H9 (cell line): Measurements from ENCODE around the gene DHX35. TPM values are rescaled to one million over a fixed set of nuclear protein-coding genes. Genes with fewer than 3 reads are reported as not detected.

Experiments used
- DNase-seq: peaks from one replicate; pipeline ENCODE4 v3.0.0-alpha.2; 2017
- H2AFZ ChIP-seq: one replicate; pipeline ENCODE4 v1.6.1; 2013; ENCODE audit warnings: mild to moderate bottlenecking, low read length, control low read depth, moderate library complexity
- H2AK5ac ChIP-seq: 2 replicates; pipeline ENCODE4 v1.6.1; 2013; ENCODE audit warnings: low read length, control low read depth, mixed read lengths; ENCODE audit not compliant: insufficient read length
- H2BK120ac ChIP-seq: one replicate; pipeline ENCODE4 v1.6.1; 2013; ENCODE audit warnings: low read depth, mild to moderate bottlenecking, low read length, control low read depth, inconsistent platforms; ENCODE audit not compliant: poor library complexity, severe bottlenecking
- H2BK12ac ChIP-seq: 2 replicates; pipeline ENCODE4 v1.6.1; 2013; ENCODE audit warnings: low read length, control low read depth, mixed read lengths, low read depth; ENCODE audit not compliant: insufficient read length
- H2BK15ac ChIP-seq: 2 replicates; pipeline ENCODE4 v1.6.1; 2013; ENCODE audit warnings: low read depth, low read length, control low read depth
- H2BK20ac ChIP-seq: one replicate; pipeline ENCODE4 v1.6.1; 2013; ENCODE audit warnings: low read depth, mild to moderate bottlenecking, low read length, control low read depth, inconsistent platforms; ENCODE audit not compliant: poor library complexity, severe bottlenecking
- H2BK5ac ChIP-seq: 2 replicates; pipeline ENCODE4 v1.6.1; 2013; ENCODE audit warnings: low read length, control low read depth, mixed read lengths; ENCODE audit not compliant: insufficient read length
- H3K14ac ChIP-seq: 2 replicates; pipeline ENCODE4 v1.6.1; 2013; ENCODE audit warnings: low read length, control low read depth; ENCODE audit not compliant: insufficient read depth
- H3K18ac ChIP-seq: 2 replicates; pipeline ENCODE4 v1.6.1; 2013; ENCODE audit warnings: low read depth, mild to moderate bottlenecking, mixed read lengths, low read length, control low read depth; ENCODE audit not compliant: insufficient read length
- H3K23ac ChIP-seq: 2 replicates; pipeline ENCODE4 v1.6.1; 2013; ENCODE audit warnings: low read length, control low read depth, mixed read lengths, low read depth; ENCODE audit not compliant: insufficient read length
- H3K23me2 ChIP-seq: 2 replicates; pipeline ENCODE4 v1.6.1; 2013; ENCODE audit warnings: low read depth, mild to moderate bottlenecking, mixed read lengths, low read length, control low read depth; ENCODE audit not compliant: insufficient read length, poor library complexity, severe bottlenecking
- H3K27ac ChIP-seq: 2 replicates; pipeline ENCODE4 v1.5.1; 2013; ENCODE audit warnings: low read length, control low read depth, mixed read lengths, low read depth; ENCODE audit not compliant: insufficient read length
- H3K27me3 ChIP-seq: 2 replicates; pipeline ENCODE4 v1.6.1; 2013; ENCODE audit warnings: low read length, control low read depth, inconsistent platforms; ENCODE audit not compliant: insufficient read depth
- H3K4ac ChIP-seq: 2 replicates; pipeline ENCODE4 v1.6.1; 2013; ENCODE audit warnings: low read depth, mild to moderate bottlenecking, control low read depth, inconsistent platforms, low read length, moderate library complexity
- H3K4me1 ChIP-seq: 2 replicates; pipeline ENCODE4 v1.6.1; 2013; ENCODE audit warnings: low read length, control low read depth, inconsistent platforms; ENCODE audit not compliant: insufficient read depth
- H3K4me2 ChIP-seq: 2 replicates; pipeline ENCODE4 v1.6.1; 2013; ENCODE audit warnings: low read length, control low read depth, mixed read lengths; ENCODE audit not compliant: insufficient read length, insufficient read depth
- H3K56ac ChIP-seq: 2 replicates; pipeline ENCODE4 v1.6.1; 2013; ENCODE audit warnings: low read depth, mild to moderate bottlenecking, mixed read lengths, low read length, control low read depth; ENCODE audit not compliant: insufficient read length
- H3K79me1 ChIP-seq: 2 replicates; pipeline ENCODE4 v1.6.1; 2013; ENCODE audit warnings: low read depth, mild to moderate bottlenecking, moderate library complexity, low read length, control low read depth, inconsistent platforms; ENCODE audit not compliant: insufficient read depth, poor library complexity, severe bottlenecking
- H3K79me2 ChIP-seq: 2 replicates; pipeline ENCODE4 v1.6.1; 2013; ENCODE audit warnings: low read length, control low read depth, inconsistent platforms; ENCODE audit not compliant: insufficient read depth
- H3K9ac ChIP-seq: 2 replicates; pipeline ENCODE4 v1.6.1; 2013; ENCODE audit warnings: low read length, control low read depth, mixed read lengths; ENCODE audit not compliant: insufficient read length; ENCODE audit errors: extremely low read depth
- H3K9me3 ChIP-seq: one replicate; pipeline ENCODE4 v1.6.1; 2013; ENCODE audit warnings: low read depth, low read length, inconsistent platforms; ENCODE audit not compliant: control insufficient read depth
- H3T11ph ChIP-seq: one replicate; pipeline ENCODE4 v1.6.1; 2013; ENCODE audit warnings: mild to moderate bottlenecking, low read length, control low read depth, inconsistent platforms
- H4K20me1 ChIP-seq: one replicate; pipeline ENCODE4 v1.6.1; 2013; ENCODE audit not compliant: control insufficient read depth, insufficient read length, insufficient read depth
- H4K5ac ChIP-seq: 2 replicates; pipeline ENCODE4 v1.6.1; 2013; ENCODE audit warnings: low read depth, mild to moderate bottlenecking, mixed read lengths, low read length, control low read depth; ENCODE audit not compliant: insufficient read length
- H4K8ac ChIP-seq: replicated peaks from 2 replicates; pipeline ENCODE4 v1.6.1; 2013; ENCODE audit warnings: low read length, control low read depth, mixed read lengths, low read depth; ENCODE audit not compliant: insufficient read length
- H4K91ac ChIP-seq: 2 replicates; pipeline ENCODE4 v1.6.1; 2013; ENCODE audit warnings: low read depth, mild to moderate bottlenecking, moderate library complexity, mixed read lengths, low read length, control low read depth; ENCODE audit not compliant: insufficient read length
- H3K27ac Mint-ChIP-seq, 3 experiments: 2 replicates in 2 of 3; 3 replicates in 1 of 3; pipeline ENCODE4 v1.8.0; 2020 to 2021; ENCODE audit warnings: mixed read lengths in 3 of 3, mild to moderate bottlenecking in 1 of 3, moderate library complexity in 1 of 3
- H3K27me3 Mint-ChIP-seq: 2 replicates; pipeline ENCODE4 v1.8.0; 2021; ENCODE audit warnings: low read depth, mild to moderate bottlenecking, moderate library complexity, mixed read lengths
- H3K36me3 Mint-ChIP-seq, 3 experiments: 2 replicates in 2 of 3; 3 replicates in 1 of 3; pipeline ENCODE4 v1.8.0; 2020 to 2021; ENCODE audit warnings: low read depth in 3 of 3, mixed read lengths in 3 of 3; ENCODE audit not compliant: insufficient read depth in 1 of 3
- H3K4me1 Mint-ChIP-seq, 2 experiments: 2 replicates each; pipeline ENCODE4 v1.8.0; 2020; ENCODE audit warnings: mixed read lengths in 2 of 2
- H3K4me3 Mint-ChIP-seq, 2 experiments: 2 replicates in 1 of 2; 3 replicates in 1 of 2; pipeline ENCODE4 v1.8.0; 2020 to 2021; ENCODE audit warnings: mild to moderate bottlenecking in 2 of 2, mixed read lengths in 2 of 2, moderate library complexity in 1 of 2
- H3K9me3 Mint-ChIP-seq, 2 experiments: 2 replicates in 1 of 2; 3 replicates in 1 of 2; pipeline ENCODE4 v1.8.0; 2020; ENCODE audit warnings: mild to moderate bottlenecking in 2 of 2, mixed read lengths in 2 of 2, moderate library complexity in 1 of 2
- CTCF ChIP-seq: fragments of 200-600 bp; sonication (generic); conservative IDR thresholded peaks from 3 replicates; pipeline ENCODE4 v1.8.0; 2021; ENCODE audit warnings: antibody characterized with exemption, mild to moderate bottlenecking
- WGBS: extraction: QIAGEN DNeasy Blood & Tissue Kit; methylation state at CpG from one replicate; pipeline ENCODE4 v1.1.7; 2013; ENCODE audit warnings: missing lambda C conversion rate, low lambda C conversion rate, mixed read lengths; ENCODE audit not compliant: insufficient read length; ENCODE audit errors: extremely low coverage; 5-methylcytosine and 5-hydroxymethylcytosine counted together
- total RNA-seq: library from RNA; stranded (reverse); gene quantifications from 2 replicates; pipeline ENCODE4 v1.2.1, GENCODE V29; 2021

The DHX35 gene
- total RNA-seq, 1 experiment from 2014 or later: 14.4 TPM

- Histone ChIP-seq H3K18ac (peak overlapping the region; percentile 87), H3K79me2 (no peaks in the 10 kb centered on the region), H3T11ph (no peak overlapping the region), H3K27me3 (no peaks in the 10 kb centered on the region), H3K9ac (peak overlapping the region; percentile 58), H3K9me3 (no peaks in the 10 kb centered on the region), H4K5ac (peak overlapping the region; percentile 20), H3K4me2 (peak overlapping the region; percentile 97), H2BK20ac (no peak overlapping the region), H2AFZ (peak overlapping the region; percentile 25), H4K20me1 (no peaks in the 10 kb centered on the region), H2BK120ac (no peak overlapping the region), H2BK5ac (no peak overlapping the region), H2BK15ac (no peak overlapping the region), H2AK5ac (no peak overlapping the region), H3K4ac (no peak overlapping the region), H2BK12ac (no peak overlapping the region), H3K14ac (peak overlapping the region; percentile 87), H3K27ac (no peak overlapping the region), H4K91ac (no peak overlapping the region), H4K8ac (no peak overlapping the region), H3K79me1 (no peaks in the 10 kb centered on the region), H3K23ac (no peak overlapping the region), H3K4me1 (no peaks in the 10 kb centered on the region), H3K23me2 (peaks cover 10% of the 10 kb centered on the region), H3K56ac (no peak overlapping the region)
- WGBS: no CpG with 5 or more reads among the region's 69 CpGs
- Mint-ChIP-seq H3K9me3 (no peaks in the 10 kb centered on the region), H3K36me3 (no peaks in the 10 kb centered on the region), H3K27me3 (peaks cover 19% of the 10 kb centered on the region), H3K4me1 (peaks cover 4 to 9% of the 10 kb centered on the region in 2 experiments), H3K27ac (peak overlapping the region in 1 of 3 experiments; percentile 42; a peak in 1 of 7 replicates), H3K4me3 (peak overlapping the region; percentile 69 to 85)
- TF ChIP-seq CTCF: peak; percentile 99
- peak; percentile 91 for DNase-seq
Measured at GRCh38 chr20:39049684-39050554, 87.8 kb downstream of the DHX35 start.
